H1 (cell line): ENCODE measurements around the gene PCP4. TPM values are rescaled to one million over a fixed set of nuclear protein-coding genes. Genes with fewer than 3 reads are reported as not detected.

Source experiments
- CTCF ChIA-PET: fragments of 300-600 bp; sonication (Branson Sonifier 250); formaldehyde crosslinking; loops from one replicate; lab custom pipeline; 2021; ENCODE audit not compliant: partially characterized antibody; lab: Charles Lee
- POLR2A ChIA-PET: fragments of 300-600 bp; sonication (Branson Sonifier 250); formaldehyde crosslinking; loops from one replicate; lab custom pipeline; 2021; ENCODE audit warnings: inconsistent platforms; ENCODE audit not compliant: partially characterized antibody; lab: Charles Lee
- DNase-seq, 2 experiments: peaks; one replicate each; pipeline versions ENCODE4 v3.0.0 to v3.0.0-alpha.2; 2010 to 2022; ENCODE audit warnings: low spot score in 2 of 2, low read depth in 1 of 2, mixed read lengths in 1 of 2
- FAIRE-seq: peaks from 2 replicates; lab custom pipeline; 2011; peaks lifted over from hg19 to GRCh38; lab: Jason Lieb, UNC
- H2AFZ ChIP-seq: 2 replicates; pipeline ENCODE4 v1.8.1; 2012; ENCODE audit warnings: low read length, inconsistent platforms
- H2AK5ac ChIP-seq: 2 replicates; pipeline ENCODE4 v1.6.1; 2013; ENCODE audit warnings: low read depth, low read length
- H2BK120ac ChIP-seq: replicated peaks from 2 replicates; pipeline ENCODE3; 2013; ENCODE audit warnings: low read depth, low read length, inconsistent platforms
- H2BK12ac ChIP-seq: 2 replicates; pipeline ENCODE4 v1.6.1; 2013; ENCODE audit warnings: low read depth, low read length
- H2BK15ac ChIP-seq: 2 replicates; pipeline ENCODE4 v1.6.1; 2013; ENCODE audit warnings: low read length
- H2BK20ac ChIP-seq: 2 replicates; pipeline ENCODE4 v1.6.1; 2013; ENCODE audit warnings: low read length
- H2BK5ac ChIP-seq: 2 replicates; pipeline ENCODE4 v1.6.1; 2013; ENCODE audit warnings: low read depth, low read length
- H3K14ac ChIP-seq: 2 replicates; pipeline ENCODE4 v1.6.1; 2013; ENCODE audit warnings: inconsistent platforms; ENCODE audit not compliant: insufficient read length
- H3K18ac ChIP-seq: 2 replicates; pipeline ENCODE4 v1.6.1; 2013; ENCODE audit warnings: low read length; ENCODE audit errors: extremely low read depth
- H3K23ac ChIP-seq: 2 replicates; pipeline ENCODE4 v1.6.1; 2013; ENCODE audit warnings: inconsistent platforms; ENCODE audit not compliant: insufficient read length
- H3K23me2 ChIP-seq: 2 replicates; pipeline ENCODE4 v1.6.1; 2013; ENCODE audit warnings: low read depth, low read length
- H3K27ac ChIP-seq: 2 replicates; pipeline ENCODE4 v1.6.1; 2011; ENCODE audit warnings: low read depth, low read length, inconsistent platforms
- H3K27me3 ChIP-seq, 4 experiments: replicated peaks in 1 of 4; 1 replicate in 1 of 4; 2 replicates in 3 of 4; pipeline versions ENCODE4 v1.6.1 to v1.8.1; 2011 to 2013; ENCODE audit warnings: low read length in 3 of 4, mild to moderate bottlenecking in 3 of 4, inconsistent platforms in 2 of 4, mixed read lengths in 2 of 4, moderate library complexity in 1 of 4; ENCODE audit not compliant: control insufficient read depth in 3 of 4, insufficient read depth in 3 of 4; ENCODE audit errors: extremely low read depth in 1 of 4
- H3K36me3 ChIP-seq, 4 experiments: 2 replicates each; pipeline versions ENCODE4 v1.6.1 to v1.8.1; 2011 to 2013; ENCODE audit warnings: mild to moderate bottlenecking in 4 of 4, low read length in 3 of 4, moderate library complexity in 2 of 4, control low read depth in 1 of 4, inconsistent platforms in 1 of 4; ENCODE audit not compliant: insufficient read depth in 4 of 4, control insufficient read depth in 2 of 4
- H3K4ac ChIP-seq: replicated peaks from 2 replicates; pipeline ENCODE3; 2013; ENCODE audit warnings: low read length, low read depth, mixed read lengths, inconsistent platforms; ENCODE audit not compliant: insufficient read length
- H3K4me1 ChIP-seq, 4 experiments: replicated peaks in 1 of 4; 1 replicate in 1 of 4; 2 replicates in 3 of 4; pipeline versions ENCODE4 v1.6.1 to v1.8.1; 2011 to 2013; ENCODE audit warnings: low read length in 3 of 4, inconsistent platforms in 2 of 4, mixed read lengths in 1 of 4; ENCODE audit not compliant: insufficient read depth in 4 of 4, control insufficient read depth in 3 of 4
- H3K4me2 ChIP-seq, 2 experiments: 2 replicates each; pipeline versions ENCODE4 v1.6.1 to v1.8.1; 2011 to 2013; ENCODE audit warnings: low read depth in 2 of 2, low read length in 2 of 2, control low read depth in 1 of 2, inconsistent platforms in 1 of 2, mild to moderate bottlenecking in 1 of 2; ENCODE audit not compliant: insufficient read depth in 1 of 2
- H3K4me3 ChIP-seq, 4 experiments: fragments of 200-600, 300-600 bp in 1 of 4; sonication (generic), shearing (Covaris generic), sonication (Bioruptor Twin) in 1 of 4; 2 replicates each; pipeline versions ENCODE4 v1.5.1 to v1.8.1; 2011 to 2016; ENCODE audit warnings: low read length in 4 of 4, low read depth in 3 of 4, control low read depth in 2 of 4, inconsistent platforms in 2 of 4, mild to moderate bottlenecking in 2 of 4, mixed read lengths in 1 of 4, moderate library complexity in 1 of 4; ENCODE audit not compliant: insufficient read depth in 2 of 4; ENCODE audit errors: extremely low read depth in 1 of 4
- H3K56ac ChIP-seq: replicated peaks from 2 replicates; pipeline ENCODE3; 2013; ENCODE audit warnings: low read depth, mild to moderate bottlenecking, mixed read lengths, low read length, inconsistent platforms; ENCODE audit not compliant: insufficient read length
- H3K79me1 ChIP-seq: 2 replicates; pipeline ENCODE4 v1.6.1; 2013; ENCODE audit warnings: low read depth, low read length, control low read depth
- H3K79me2 ChIP-seq, 2 experiments: 2 replicates each; pipeline versions ENCODE4 v1.6.1 to v1.8.1; 2012 to 2013; ENCODE audit warnings: low read length in 2 of 2, mild to moderate bottlenecking in 2 of 2, inconsistent platforms in 1 of 2; ENCODE audit not compliant: insufficient read depth in 2 of 2, control insufficient read depth in 1 of 2
- H3K9ac ChIP-seq, 4 experiments: replicated peaks in 1 of 4; 1 replicate in 1 of 4; 2 replicates in 3 of 4; pipeline versions ENCODE4 v1.6.1 to v1.8.1; 2011 to 2013; ENCODE audit warnings: low read depth in 3 of 4, low read length in 3 of 4, control low read depth in 2 of 4, mild to moderate bottlenecking in 2 of 4, moderate library complexity in 2 of 4, inconsistent platforms in 1 of 4; ENCODE audit errors: extremely low read depth in 1 of 4
- H3K9me3 ChIP-seq, 2 experiments: 2 replicates each; pipeline versions ENCODE4 v1.6.1 to v1.8.1; 2012 to 2013; ENCODE audit warnings: mild to moderate bottlenecking in 2 of 2, moderate library complexity in 2 of 2, control low read depth in 1 of 2, inconsistent platforms in 1 of 2, low read depth in 1 of 2, low read length in 1 of 2, mixed read lengths in 1 of 2; ENCODE audit not compliant: insufficient read depth in 2 of 2
- H4K20me1 ChIP-seq, 2 experiments: replicated peaks in 1 of 2; 2 replicates each; pipeline versions ENCODE3 to v1.8.1; 2011 to 2013; ENCODE audit warnings: inconsistent platforms in 2 of 2, low read length in 2 of 2, mild to moderate bottlenecking in 1 of 2; ENCODE audit not compliant: insufficient read depth in 2 of 2, control insufficient read depth in 1 of 2
- H4K5ac ChIP-seq: 2 replicates; pipeline ENCODE4 v1.6.1; 2013; ENCODE audit warnings: low read length, low read depth, mixed read lengths, inconsistent platforms; ENCODE audit not compliant: insufficient read length
- H4K8ac ChIP-seq: 2 replicates; pipeline ENCODE4 v1.8.0; 2013; ENCODE audit warnings: mild to moderate bottlenecking, moderate library complexity, low read length, inconsistent platforms; ENCODE audit not compliant: insufficient read depth; ENCODE audit errors: extremely low read depth
- H4K91ac ChIP-seq: replicated peaks from 2 replicates; pipeline ENCODE3; 2013; ENCODE audit warnings: low read length, mixed read lengths, inconsistent platforms; ENCODE audit not compliant: insufficient read length
- FOSL1 ChIP-seq: IDR thresholded peaks from 2 replicates; pipeline ENCODE4 v1.6.1; 2011; ENCODE audit warnings: mild to moderate bottlenecking, low read depth, low read length, moderate library complexity; ENCODE audit not compliant: insufficient read depth
- NRF1 ChIP-seq: IDR thresholded peaks from 2 replicates; pipeline ENCODE4 v1.6.1; 2011; ENCODE audit warnings: mild to moderate bottlenecking, low read depth, low read length, improper control_type of control experiment
- SAP30 ChIP-seq: fragments of 300-600 bp; sonication (generic); IDR thresholded peaks from 2 replicates; pipeline ENCODE4 v1.7.1; 2012; ENCODE audit warnings: low read length, moderate library complexity, mild to moderate bottlenecking, inconsistent platforms; ENCODE audit not compliant: insufficient read depth, insufficient replicate concordance
- SUZ12 ChIP-seq: fragments of 200-600 bp; sonication (generic); IDR thresholded peaks from 2 replicates; pipeline ENCODE4 v1.6.1; 2012; ENCODE audit warnings: mild to moderate bottlenecking, inconsistent platforms, low read length, moderate library complexity, mixed read lengths
- WGBS, 2 experiments: shearing (Covaris generic) in 1 of 2; methylation state at CpG; one replicate each; pipeline versions ENCODE4 v1.1.6 to v1.1.7; 2013 to 2015; ENCODE audit warnings: low lambda C conversion rate in 2 of 2, mixed read lengths in 2 of 2, inconsistent platforms in 1 of 2, low coverage in 1 of 2, missing lambda C conversion rate in 1 of 2; ENCODE audit not compliant: insufficient replicate concordance in 2 of 2, insufficient coverage in 1 of 2, insufficient read length in 1 of 2; ENCODE audit errors: extremely low coverage in 1 of 2, missing lambda C conversion rate in 1 of 2; 5-methylcytosine and 5-hydroxymethylcytosine counted together
- polyA plus RNA-seq, 7 experiments: library from polyadenylated mRNA; depleted of rRNA in 3 of 7; stranded (reverse) in 5 of 7; unstranded in 2 of 7; fragments of >200 nt in 5 of 7; fragments of 200-250 nt in 2 of 7; gene quantifications; 1 replicate in 5 of 7; 2 replicates in 1 of 7; 4 replicates in 1 of 7; pipeline versions ENCODE4 v1.2.1 to v1.2.3, GENCODE V29; 2011 to 2013; ENCODE audit warnings: missing spikeins in 2 of 7, mixed read lengths in 2 of 7
- total RNA-seq: library from RNA; stranded (reverse); fragmentation: NEBNext Ultra II Directional; extraction: Animal tissue kit (Norgen Biotek cat#: 25700); gene quantifications from 2 replicates; pipeline ENCODE4 v1.2.1, GENCODE V29; 2021

Gene PCP4
- total and polyA plus RNA-seq, 2 of the 8 experiments (the other 6 are each of a cell fraction or from before 2014, with no cell fraction given): 1.8 to 2.4 TPM

- Histone ChIP-seq H3K4me1 (peaks cover 0 to 5% (median 1%) of the 10 kb centered on the region in 4 experiments; a peak in 4 of 7 replicates), H2BK12ac (no peak overlapping the region)
These were observed 2.0 kb downstream of the PCP4 start for GRCh38 chr21:39869141-39869818.

More at GRCh38 chr21:39869141-39869818, 2.0 kb downstream of the PCP4 start:
- Histone ChIP-seq H4K91ac (no peak overlapping the region), H3K27ac (no peak overlapping the region), H3K18ac (no peak overlapping the region), H4K20me1 (no peaks in the 10 kb centered on the region), H3K4me2 (no peak overlapping the region), H3K23me2 (no peaks in the 10 kb centered on the region), H4K5ac (no peak overlapping the region), H2BK15ac (no peak overlapping the region), H2AFZ (no peak overlapping the region), H2BK20ac (no peak overlapping the region; the same call in 1 of the 2 replicates), H3K9me3 (no peaks in the 10 kb centered on the region), H3K14ac (no peak overlapping the region), H2BK120ac (no peak overlapping the region), H3K23ac (no peak overlapping the region), H3K4ac (no peak overlapping the region), H3K56ac (no peak overlapping the region), H3K79me2 (no peaks in the 10 kb centered on the region), H2BK5ac (no peak overlapping the region), H3K79me1 (no peaks in the 10 kb centered on the region), H4K8ac (no peak overlapping the region; the same call in 1 of the 2 replicates), H3K36me3 (no peaks in the 10 kb centered on the region), H3K27me3 (no peaks in the 10 kb centered on the region), H3K9ac (no peak overlapping the region), H2AK5ac (no peak overlapping the region), H3K4me3 (no peak overlapping the region)
- no peak for TF ChIP-seq FOSL1
- no peak for TF ChIP-seq NRF1
- no peak for TF ChIP-seq SUZ12
- TF ChIP-seq SAP30: no peak
- DNase-seq: no peak
- no peak for FAIRE-seq
- POLR2A ChIA-PET: no interaction called here
- CTCF ChIA-PET: interaction anchor here (0.7 to 6.1 kb wide), 10 partner anchors 10 to 267 kb away, joined by 3 to 116 read pairs (median 6); no protein-coding TSS in a partner anchor
- 91% methylated on average over 11 of the region's 11 CpGs; no CpG with 5 or more reads in 1 of the 2 experiments for WGBS, 2 experiments
